Embryonic facial prominence (tissue), 1 donor: ENCODE data around the gene INMT.

Experiments used
- DNase-seq: peaks from one replicate; pipeline ENCODE4 v3.0.0-alpha.2; 2016; ENCODE audit errors: extremely low spot score

The INMT gene

DNA sequence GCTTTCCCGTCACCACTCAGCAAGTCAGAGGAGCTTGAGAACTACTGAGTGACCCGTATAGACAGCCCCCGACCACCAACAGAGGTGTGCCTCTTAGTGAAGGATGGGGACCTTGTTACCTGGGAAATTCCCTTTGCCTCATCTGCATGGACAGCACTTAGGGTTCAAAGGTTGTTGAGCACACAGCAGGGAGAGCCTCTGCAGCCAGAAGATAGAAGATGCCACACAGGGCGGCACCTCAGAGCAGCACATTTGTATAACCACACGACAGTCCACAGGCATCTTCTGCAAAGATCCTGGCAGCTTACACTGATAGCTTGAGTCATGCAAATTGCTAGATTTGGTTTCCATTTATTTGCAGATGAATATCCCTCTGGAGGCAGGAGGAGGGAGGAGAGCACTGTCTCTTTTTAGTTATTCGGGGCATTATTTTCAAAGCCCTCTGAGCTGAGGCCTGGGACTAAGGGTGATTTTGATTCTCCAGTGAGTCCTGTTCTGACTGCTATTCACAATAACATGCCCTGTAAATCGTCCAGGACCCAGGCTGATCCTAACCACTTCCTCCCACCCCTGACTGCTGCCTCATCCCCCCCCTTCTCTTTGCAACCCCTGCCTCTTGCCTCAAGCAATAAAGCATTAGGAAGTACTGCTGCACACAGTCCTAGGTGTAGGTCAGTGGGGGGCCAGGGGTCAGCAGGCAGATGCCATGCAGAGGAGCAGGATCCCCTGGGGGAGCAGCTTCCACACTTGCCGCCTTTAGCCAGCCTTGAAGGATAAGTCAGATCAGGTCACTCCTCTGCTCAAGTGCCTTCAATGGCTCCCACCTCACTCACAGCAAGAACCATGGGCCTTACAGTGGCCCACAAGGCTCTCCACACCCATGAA, 24.6 kb upstream of the INMT start:
- no peak for DNase-seq

DNA sequence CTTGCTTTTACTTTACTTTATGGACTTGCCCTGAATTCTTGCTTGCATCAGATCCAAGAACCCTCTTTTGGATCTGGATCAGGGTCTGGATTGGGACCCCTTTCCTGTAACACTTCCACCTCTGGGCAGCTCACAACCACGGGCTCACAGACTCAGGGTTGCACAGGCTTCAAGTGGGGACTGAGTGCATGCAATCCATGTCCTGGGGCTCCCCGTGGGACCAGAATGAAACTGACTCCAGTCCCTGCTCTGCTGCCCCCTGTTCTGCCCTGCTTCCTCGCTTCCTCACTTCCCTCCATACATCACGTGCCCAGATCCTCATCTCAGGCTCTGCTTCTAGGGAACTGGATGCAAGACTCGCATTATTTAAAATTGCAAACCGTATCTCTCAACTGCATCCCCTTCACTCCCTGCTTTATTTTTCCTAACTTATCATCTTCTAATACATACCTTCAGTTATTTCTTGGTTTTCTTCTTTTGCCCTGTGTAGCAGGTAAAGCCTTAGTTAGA, 23.3 kb upstream of the INMT start:
- no peak for DNase-seq

DNA sequence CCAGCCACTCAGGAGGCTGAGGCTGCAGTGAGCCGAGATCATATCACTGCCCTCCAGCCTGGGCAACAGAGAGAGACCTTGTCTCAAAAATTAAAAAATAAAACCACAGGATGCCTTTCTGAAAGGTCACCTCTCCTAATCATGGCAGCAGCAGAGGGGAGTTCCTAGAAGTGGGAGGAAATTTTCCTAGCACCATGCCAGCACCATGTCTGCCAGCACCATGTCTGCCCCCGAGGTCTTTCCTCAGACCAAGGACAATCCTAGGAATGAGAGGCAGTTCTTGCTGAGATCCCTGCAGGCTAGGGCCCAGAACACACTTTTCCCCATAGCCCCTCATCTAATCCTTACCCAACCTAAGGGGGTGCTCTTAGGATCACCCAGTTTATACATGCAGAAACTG, 22.3 kb upstream of the INMT start:
- DNase-seq, result no peak

DNA sequence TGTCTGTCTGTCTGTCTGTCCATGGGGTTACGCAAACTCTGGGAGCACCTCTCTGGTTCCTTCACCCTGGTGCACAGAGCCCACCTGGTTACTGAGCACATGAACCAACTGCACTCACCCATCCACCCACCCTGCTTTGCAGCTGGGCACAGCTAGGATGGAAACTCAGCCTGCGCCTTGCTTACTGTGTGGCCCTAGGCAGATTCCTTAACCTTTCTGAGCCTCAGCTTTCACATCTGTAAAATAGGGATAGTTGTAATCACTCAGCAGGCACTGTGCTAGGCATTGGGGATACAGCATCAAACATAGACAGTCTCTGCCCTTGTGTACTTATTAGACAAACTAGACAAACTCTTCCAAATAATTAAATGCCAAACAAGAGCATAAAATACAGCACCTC, 21.8 kb upstream of the INMT start:
- no peak for DNase-seq

DNA sequence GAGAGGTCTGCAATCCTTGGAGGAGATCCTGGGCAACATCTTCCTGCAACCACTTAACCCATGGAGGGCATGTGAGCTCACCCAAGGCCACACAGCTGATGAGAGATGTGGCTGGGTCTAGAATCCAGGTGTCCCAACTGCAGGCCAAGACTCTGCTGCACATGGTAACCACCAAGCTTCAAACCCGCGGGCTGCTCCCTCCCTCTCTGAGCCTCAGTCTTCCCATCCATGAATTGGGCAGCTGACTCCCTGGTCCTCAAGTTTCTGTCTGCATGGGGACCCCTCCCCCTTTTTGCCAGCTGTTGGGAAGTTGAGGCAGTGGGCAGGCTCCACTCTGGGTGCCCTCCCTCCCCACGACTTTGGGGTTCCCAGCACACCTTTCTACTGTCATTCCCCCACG, 20.9 kb upstream of the INMT start:
- no peak for DNase-seq

DNA sequence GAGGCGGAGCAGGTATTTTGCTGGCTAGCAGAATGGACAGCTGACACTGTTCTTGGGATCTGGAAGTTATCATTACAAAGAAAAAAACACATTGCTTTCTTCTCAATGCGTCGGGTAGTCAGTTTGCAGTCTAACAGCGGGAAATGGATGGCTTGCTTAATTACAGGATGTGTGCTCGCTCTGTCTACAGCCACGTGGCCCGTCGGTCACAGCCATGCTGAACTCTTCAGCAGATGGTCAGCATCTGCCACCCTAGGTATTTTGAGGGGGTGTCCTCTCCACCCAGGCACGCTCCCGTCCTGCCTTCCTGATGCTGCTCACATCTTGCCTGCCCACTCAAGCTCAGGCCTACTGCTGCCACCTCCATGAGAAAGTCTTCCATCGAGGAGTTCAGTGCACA, 20.4 kb upstream of the INMT start:
- DNase-seq, result no peak

DNA sequence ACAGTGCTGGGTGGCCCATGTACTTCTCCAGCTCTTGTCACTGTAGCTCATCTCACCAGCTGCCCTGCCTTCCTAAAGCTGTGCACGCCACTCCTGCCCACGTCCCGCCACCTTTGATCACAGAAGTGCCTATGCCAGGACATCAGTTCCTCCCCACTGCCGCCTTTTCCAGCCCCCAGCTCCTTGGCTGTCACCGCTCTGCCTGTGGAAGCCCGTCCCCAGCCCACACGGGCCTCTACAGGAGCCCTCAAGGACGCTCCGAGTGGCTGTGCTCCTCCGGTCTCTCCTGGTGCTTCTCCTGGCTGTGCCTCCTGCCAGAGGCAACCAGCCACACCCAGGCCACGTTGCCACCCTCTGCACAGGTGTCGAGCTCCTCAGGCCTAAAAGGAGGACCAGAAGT, 19.3 kb upstream of the INMT start:
- DNase-seq, result no peak

DNA sequence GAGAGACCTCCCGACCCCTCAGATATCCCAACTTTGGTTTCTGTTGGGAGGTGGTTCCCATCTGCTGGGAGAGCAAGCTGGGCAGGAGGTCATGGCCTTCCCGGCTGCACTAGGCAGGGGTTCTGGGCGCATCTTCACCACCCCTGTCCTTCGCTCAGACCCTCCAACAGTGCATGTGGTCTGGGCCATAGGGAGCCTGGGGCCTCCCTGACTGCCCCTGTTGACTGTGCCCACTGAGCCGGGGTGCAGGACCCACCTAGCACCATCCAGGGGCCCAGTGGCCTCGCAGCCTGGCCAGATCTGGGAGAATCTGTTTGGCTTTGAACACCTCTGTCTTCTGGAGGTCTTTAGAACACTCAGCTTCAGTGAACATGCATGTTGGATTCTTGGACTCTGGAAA, 18.7 kb upstream of the INMT start:
- DNase-seq, result no peak

DNA sequence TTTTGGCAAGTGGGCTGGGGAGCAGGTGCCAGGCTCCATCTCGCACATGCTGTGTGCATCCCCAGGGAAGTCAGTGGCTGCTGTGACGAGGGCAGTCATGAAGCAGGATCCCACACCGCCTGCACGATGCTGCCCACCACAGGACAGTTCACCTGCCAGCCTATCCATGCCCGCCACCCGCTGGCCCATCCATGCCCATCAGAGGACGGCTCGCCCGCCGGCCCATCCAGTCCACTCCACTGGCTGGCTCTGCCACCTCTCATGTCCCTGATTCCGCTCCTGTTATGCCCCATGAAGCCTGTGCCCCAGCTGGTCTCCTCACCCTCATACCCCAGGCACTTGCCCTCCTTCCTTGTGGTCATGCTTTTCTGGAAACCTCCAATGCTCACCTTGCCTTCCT, 18.2 kb upstream of the INMT start:
- no peak for DNase-seq

DNA sequence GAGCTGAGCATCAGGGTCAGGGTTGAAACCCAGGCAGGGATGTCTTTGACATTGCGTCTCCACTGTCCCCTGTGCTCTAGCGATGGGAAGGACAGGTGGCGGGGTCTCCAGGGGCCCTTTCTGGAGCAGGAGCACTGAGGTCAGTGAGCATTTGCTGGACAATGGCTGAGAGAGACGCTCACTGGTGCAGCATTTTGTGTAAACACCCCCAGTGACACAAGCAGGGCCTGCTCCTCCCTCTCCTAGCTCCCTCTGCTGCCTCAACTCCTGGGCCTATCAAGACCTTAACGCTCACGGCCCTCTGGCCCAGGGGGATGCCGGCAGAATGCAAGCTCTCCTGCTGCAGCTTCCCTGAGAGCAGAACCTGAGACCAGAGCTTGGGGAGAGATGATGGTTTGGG, 17.4 kb upstream of the INMT start:
- DNase-seq, result no peak

DNA sequence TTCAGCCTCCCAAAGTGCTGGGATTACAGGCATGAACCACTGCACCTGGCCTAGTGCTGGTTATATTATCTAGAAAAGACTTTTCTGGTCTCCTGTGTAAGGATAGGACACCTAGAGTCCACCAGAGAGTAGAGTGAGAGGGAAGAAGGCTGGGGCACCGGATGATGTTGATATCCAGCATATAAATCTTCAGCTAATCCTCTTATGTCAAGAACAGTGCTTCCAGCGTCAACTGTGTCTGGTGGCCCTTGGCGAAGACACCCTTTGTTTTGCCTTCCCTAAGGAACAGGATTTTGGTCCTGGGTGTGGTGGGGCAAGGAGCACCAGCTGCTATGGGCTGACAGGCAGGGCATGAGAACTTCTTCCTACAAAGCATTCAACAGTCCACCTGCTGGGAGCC, 16.3 kb upstream of the INMT start:
- DNase-seq, result no peak

DNA sequence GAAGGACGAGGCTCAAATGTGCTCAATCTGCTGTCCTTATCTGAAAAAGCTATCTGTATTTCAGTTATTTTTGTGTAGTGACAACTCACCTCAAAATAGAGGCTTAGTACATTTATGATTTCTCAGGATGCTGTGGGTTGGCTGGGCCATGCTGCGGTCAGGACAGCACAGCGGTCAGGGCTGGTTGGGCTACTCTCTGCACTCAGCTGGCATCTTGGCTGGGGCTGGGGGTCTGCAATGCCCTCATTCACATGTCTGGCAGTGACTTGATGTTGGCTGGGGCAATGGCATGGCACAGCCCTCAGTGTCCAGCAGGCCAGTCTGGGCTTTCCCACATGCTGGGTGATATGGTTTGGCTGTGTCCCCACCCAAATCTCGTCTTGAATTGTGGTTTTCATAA, 15.6 kb upstream of the INMT start:
- no peak for DNase-seq

DNA sequence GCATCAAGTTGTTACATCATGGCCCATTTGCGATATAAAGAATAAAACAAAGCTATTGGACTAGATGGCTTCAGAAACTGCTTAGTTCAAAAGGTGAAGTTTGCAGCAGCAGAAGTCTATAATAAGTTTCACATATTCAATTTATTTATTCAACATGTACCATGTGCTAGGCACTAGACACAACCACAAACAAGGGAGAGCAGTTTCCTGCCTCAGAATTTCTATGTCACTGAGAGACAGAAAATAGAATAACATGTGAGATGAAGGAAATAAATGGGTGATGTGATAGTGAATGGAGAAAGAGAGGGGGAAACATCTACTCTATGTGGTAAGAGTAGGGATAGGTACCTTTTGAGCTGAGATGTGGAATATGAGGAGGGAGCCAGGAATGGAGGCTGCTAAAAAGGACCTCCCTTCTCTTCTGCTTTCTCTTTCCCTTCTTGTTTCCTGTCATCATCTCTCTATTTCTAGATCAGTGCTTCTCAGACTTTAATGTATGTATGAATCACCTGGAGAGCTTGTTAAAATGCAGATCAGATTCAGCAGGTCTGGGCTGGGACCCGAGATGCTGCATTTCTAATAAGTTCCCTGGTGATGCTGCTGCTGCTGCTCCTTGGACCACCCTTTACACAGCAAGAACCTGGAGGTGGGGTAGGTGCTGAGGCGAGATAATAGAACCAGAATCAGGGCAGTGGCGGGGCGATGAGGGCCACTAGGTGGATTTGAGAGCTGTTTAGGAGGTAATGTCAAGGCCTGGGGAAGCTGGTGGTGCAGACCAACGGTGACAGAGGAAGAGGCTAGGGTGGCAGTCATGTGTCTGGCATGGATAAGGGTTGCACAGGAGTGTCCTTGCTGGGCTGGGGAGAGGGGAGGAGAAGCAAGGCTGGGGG, 13.7 kb upstream of the INMT start:
- no peak for DNase-seq

DNA sequence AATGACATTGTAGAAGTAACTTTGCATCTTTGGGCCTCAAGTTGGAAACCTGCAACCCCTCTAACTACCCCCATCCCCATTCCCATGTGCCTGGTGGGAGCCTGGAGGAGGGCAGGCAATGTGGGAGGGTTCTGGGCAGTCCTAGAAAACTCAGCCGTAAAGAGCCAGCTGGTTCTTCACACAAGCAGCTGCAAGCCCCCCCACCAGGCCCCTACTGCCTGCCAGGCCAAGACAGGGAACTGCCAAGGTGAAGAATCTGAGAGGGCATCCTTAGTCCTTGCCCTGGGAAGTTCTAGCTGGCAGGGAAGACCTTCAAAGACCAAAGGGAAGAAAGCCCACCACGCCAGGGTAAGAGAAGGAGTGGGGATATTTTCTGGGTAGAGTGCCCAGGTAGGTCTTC, 12.2 kb upstream of the INMT start:
- no peak for DNase-seq

DNA sequence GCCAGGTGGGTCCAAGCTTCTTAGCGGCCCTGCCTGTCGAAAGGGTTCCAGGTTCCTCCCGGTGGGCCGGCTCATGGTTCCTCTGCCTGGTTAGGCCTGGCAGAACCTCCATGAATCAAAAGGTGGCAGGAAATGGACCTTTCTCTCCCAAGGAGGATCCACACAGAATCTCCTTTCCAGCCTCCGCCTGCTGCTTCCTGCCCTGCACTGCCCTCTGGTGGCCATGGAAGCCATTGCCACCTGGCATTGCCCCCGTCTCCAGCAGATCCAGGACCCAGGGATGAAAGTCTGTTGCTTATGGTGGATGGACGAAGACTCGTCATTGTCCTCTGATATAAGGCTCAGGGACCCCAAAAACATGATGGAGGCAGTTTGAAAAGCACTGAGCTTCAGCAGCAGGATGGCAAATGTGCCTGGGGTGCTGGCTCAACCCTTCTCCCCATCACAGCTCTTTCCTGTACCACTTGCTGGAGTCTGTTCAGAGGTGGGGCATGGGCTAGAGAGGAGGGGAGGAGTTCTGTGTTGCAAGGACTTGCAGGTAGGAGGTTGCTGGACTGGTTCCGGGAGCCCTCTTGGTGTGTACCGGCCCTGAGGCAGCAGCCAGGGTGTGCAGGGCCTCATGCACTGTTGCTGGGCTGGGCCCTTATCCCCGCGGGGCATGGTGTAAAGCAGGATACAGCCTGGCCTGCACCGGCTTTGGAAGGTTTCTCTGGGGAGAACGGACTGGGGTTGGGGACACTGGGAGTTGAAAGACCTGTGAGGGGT, 11.3 kb upstream of the INMT start:
- DNase-seq, result no peak

DNA sequence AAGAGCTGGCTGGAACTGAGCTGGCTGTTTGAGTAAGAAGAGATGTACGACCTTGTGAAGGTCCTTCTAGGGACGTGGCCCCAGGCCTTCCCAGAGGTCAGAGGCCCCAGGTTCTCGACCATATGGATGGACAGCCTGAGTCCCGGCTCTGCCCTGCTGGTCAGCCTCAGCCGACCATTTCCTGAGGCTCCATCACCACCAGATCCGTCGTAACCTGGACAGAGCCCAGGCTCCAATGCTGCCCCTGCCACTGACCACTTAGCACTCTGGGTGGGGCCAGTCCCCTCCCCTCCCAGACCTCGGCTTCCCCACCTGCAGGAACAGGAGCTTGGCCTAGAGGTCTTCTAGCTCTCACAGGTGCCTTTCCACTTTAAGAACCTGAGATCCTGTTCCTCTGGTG, 10.6 kb upstream of the INMT start:
- DNase-seq, result no peak

DNA sequence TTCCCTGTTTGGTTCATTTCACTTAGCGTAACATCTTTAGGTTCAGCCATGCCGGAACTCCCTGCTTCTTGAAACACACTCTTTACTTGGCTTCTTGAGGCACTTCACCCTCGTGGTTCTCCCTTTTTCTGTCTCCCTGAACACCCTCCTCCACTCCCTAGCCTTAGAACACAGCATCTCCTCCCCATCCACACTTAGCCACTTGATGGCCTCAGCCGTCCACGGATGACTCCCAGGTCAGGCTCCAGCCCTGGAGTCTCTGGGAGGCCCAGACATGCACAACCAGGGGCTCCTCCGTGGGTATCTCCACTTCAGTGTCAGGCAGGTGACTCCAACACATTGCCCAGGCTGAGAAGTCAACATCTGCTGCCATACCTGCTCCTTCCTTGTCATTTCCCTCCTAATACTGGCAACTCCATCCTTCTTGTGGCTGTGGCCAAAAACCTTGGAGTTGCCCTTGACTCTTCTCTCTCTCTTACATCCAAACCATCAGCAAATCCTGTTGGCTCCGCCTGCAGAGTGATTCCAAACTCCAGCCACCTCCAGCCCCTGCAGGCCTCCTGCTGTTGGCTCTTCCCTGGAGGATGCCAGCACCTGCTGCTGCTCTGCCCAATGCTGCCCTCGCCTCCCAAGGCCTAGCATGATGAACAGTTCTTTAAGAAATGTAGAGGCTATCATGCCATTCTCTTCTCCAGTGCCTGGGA, 8.4 kb upstream of the INMT start:
- DNase-seq, result no peak

DNA sequence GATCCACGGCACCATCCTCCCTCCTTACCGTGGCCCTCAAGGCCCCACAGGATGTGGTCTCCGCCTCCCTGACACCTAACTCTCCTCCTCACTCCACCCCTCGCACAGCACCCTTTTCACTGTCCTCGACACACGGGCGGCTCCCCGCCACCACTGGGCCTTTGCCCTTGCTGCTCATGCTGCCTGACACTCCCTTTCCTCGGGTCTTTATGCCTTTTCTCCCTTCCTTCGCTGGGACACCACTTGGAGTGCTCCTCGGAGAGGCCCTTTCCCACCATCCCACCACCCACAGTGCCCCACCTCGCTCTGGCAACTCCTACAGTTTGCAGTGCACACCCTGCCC, 7.9 kb upstream of the INMT start:
- DNase-seq, result no peak

DNA sequence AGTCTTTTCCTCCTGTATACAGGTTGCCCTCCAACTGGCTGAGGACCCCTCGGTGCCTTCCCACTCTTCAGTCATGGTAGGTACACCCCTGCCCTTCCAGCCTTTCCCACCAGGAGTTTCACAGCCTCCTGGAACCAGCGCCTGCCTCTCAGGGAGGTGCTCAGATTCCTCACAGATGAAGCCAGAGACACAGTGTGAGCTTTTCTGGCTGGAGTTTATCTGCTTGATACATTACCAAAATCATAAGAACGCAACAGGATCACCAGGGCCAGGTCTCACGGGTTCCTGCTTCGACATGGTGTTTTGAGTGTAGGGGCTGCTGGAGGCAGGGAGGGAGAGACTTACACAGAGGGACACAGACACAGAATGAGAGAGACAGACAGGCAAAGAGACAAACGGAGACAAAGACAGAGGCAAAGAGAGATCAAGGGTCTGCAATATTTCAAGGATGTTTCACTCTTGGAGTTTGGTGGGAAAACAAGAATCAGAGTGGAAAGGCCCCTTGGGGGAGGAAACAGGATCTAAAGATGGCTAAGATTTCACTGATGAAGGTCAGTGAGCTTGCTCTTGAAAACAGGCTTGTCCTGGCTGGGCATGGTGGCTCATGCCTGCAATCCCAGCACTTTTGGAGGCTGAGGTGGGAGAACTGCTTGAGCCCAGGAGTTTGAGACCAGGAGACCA, 6.5 kb upstream of the INMT start:
- no peak for DNase-seq

DNA sequence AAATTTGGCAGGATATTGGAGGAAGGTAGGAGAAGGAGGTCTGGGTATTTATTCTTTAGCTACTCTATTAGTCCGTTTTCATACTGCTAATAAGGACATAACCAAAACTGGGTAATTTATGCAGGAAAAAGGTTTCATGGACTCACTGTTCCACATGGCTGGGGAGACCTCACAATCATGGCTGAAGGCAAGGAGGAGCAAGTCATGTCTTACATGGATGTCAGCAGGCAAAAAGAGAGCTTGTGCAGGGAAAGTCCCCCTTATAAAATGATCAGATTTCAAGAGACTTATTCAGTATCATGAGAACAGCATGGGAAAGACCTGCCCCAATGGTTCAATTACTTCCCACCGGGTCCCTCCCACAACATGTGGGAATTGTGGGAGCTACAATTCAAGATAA, 1.9 kb upstream of the INMT start:
- no peak for DNase-seq
